Fibroblast of lung (primary cell): ENCODE measurements around the gene SLC12A1.

Experiments
- EZH2 ChIP-seq: IDR thresholded peaks from 2 replicates; pipeline ENCODE4 v1.5.1; 2012; ENCODE audit warnings: low read length, control low read depth, mild to moderate bottlenecking; ENCODE audit errors: missing control alignments
- TF ChIP-seq, protein P1 (sequence below), 2 donors: IDR thresholded peaks in 1 of 2; conservative IDR thresholded peaks in 1 of 2; 1 replicate in 1 of 2; 2 replicates in 1 of 2; pipeline ENCODE4 v1.5.1; 2011 to 2012; ENCODE audit warnings: low read length in 2 of 2, control low read depth in 1 of 2, inconsistent platforms in 1 of 2, low read depth in 1 of 2, mild to moderate bottlenecking in 1 of 2

DNA sequence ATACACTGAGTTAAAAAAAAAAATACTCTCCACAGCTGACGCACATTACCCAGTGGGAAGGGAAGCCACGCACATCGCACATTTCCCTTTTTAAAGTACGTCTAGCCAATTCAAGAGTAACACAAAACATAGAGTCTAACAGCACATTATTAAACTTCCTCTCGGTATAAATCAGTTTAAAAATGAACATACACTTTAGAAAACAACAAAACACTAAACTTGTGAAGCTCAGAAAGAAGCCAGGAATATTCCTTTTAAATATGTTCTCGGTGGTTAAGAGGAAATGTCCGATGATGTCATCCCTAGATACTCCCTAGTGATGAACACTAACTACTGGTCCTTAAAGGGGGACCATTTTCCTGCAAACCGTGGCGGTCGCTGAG lies 28.7 kb upstream of the SLC12A1 start:
- TF ChIP-seq, protein P1, sequence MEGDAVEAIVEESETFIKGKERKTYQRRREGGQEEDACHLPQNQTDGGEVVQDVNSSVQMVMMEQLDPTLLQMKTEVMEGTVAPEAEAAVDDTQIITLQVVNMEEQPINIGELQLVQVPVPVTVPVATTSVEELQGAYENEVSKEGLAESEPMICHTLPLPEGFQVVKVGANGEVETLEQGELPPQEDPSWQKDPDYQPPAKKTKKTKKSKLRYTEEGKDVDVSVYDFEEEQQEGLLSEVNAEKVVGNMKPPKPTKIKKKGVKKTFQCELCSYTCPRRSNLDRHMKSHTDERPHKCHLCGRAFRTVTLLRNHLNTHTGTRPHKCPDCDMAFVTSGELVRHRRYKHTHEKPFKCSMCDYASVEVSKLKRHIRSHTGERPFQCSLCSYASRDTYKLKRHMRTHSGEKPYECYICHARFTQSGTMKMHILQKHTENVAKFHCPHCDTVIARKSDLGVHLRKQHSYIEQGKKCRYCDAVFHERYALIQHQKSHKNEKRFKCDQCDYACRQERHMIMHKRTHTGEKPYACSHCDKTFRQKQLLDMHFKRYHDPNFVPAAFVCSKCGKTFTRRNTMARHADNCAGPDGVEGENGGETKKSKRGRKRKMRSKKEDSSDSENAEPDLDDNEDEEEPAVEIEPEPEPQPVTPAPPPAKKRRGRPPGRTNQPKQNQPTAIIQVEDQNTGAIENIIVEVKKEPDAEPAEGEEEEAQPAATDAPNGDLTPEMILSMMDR (conservative IDR thresholded peaks at IDR 0.05 in 1 of 2, IDR thresholded peaks at IDR 0.05 in 1 of 2; ENCODE audit: low read depth in 1 of 2, low read length in 2 of 2), result no peak
- no peak for TF ChIP-seq EZH2
